Epidermal melanocyte (primary cell): ENCODE measurements around the gene MAGEB16.

Experiments
- DNase-seq: peaks from one replicate; pipeline ENCODE4 v3.0.0; 2011; ENCODE audit warnings: low spot score; ENCODE audit not compliant: insufficient read length

Gene MAGEB16

GRCh38 chrX:35798042-35798441, at the start of gene MAGEB16:
TSS of gene MAGEB16 (plus strand) at chrX:35798342. CDS start at chrX:35802197, 3,855 bp downstream.
- DNase-seq = no peak

GRCh38 chrX:35773958-35774564, 24.1 kb upstream of the MAGEB16 start:
- no peak for DNase-seq

- no peak for DNase-seq
These were observed 13.1 kb upstream of the MAGEB16 start for GRCh38 chrX:35785075-35785474.

- no peak for DNase-seq
These were observed 11.9 kb upstream of the MAGEB16 start for GRCh38 chrX:35786271-35786670.

- DNase-seq = no peak
These were observed 10.3 kb upstream of the MAGEB16 start for GRCh38 chrX:35787867-35788266.

- no peak for DNase-seq
These were observed 2.3 kb downstream of the MAGEB16 start for GRCh38 chrX:35800474-35800873.

GRCh38 chrX:35809781-35810180, 11.6 kb downstream of the MAGEB16 start:
- DNase-seq = no peak

- no peak for DNase-seq
These were observed 21.1 kb downstream of the MAGEB16 start for GRCh38 chrX:35819241-35819640.

- no peak for DNase-seq
These were observed 28.4 kb downstream of the MAGEB16 start for GRCh38 chrX:35826503-35826902.

GRCh38 chrX:35829501-35829900, 31.4 kb downstream of the MAGEB16 start:
- no peak for DNase-seq

- no peak for DNase-seq
These were observed 43.7 kb downstream of the MAGEB16 start for GRCh38 chrX:35841872-35842271.

- DNase-seq = no peak
These were observed 44.5 kb downstream of the MAGEB16 start for GRCh38 chrX:35842674-35843073.

- no peak for DNase-seq
These were observed 49.6 kb downstream of the MAGEB16 start for GRCh38 chrX:35847736-35848135.
